GM18907 (cell line): ENCODE results near the gene DNAJC9.

Source experiments
- ATAC-seq: cut with Tn5 transposase; IDR thresholded peaks from one replicate; pipeline ENCODE4 v1.9.1; 2021; ENCODE audit warnings: mild to moderate bottlenecking, moderate library complexity; ENCODE audit not compliant: unreplicated experiment

Gene DNAJC9

DNA sequence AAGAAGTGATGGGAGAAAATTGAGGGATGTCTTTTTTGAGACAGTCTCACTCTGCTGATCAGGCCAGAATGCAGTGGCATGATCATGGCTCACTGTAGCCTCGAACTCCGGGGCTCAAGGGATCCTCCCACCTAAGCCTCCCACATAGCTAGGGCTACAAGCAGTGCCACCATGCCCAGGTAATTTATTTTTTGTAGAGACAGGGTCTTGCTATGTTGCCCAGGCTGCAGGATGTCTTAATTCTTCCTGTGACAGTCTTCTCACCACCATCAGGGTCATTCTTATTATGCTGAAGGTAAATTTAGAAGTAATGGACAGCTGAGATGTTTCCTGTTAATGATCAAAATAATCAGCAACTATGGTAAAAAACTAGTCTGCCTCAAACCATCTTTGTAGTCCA lies 7.1 kb downstream of the DNAJC9 start:
- no peak for ATAC-seq

DNA sequence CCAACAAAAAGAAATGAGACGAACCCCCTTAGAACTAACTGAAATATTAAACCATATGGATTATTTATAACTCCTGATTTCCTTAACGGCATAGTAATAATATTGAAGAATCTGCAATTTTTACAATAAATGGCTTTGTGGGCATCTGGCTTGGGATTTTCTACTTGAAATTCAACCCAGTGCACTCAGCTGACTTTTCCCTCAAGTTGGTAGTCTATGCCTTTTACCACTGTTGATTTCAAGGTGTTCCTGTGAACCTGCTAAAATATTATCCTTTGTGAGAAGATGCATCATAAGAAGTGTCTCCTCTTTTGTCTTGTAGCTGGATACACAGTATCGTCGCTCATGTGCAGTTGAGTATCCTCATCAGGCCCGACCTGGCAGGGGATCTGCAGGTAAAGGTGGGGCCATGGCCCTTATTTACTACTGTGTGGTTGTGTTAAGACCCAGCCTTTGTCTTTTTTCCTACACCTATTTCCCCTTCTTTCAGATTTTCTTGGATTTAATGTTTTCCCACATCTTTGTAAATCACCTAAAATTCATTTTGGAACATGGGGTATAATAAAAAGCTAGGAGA lies 8.0 kb downstream of the DNAJC9 start:
- ATAC-seq = no peak

GRCh38 chr10:73234695-73235094 lies 12.4 kb downstream of the DNAJC9 start:
- no peak for ATAC-seq

DNA sequence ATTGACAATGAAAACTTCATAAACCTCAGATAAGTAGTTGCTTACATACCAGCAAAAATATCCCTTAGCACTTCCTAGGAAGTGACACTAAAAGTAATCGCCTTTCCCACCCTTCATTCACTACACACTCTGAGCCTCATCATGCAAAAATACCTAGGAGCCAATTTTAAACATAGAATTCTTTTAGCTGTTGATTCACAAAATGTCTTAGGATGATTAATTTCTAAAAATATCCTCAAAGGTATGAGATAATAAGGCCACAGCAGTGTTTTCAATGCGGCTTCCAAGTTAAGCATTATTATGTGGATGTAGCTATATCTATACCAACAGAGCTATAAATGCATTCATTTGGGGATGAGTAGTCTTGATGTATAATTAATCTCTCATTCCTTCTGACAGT lies 13.2 kb downstream of the DNAJC9 start:
- ATAC-seq = no peak

DNA sequence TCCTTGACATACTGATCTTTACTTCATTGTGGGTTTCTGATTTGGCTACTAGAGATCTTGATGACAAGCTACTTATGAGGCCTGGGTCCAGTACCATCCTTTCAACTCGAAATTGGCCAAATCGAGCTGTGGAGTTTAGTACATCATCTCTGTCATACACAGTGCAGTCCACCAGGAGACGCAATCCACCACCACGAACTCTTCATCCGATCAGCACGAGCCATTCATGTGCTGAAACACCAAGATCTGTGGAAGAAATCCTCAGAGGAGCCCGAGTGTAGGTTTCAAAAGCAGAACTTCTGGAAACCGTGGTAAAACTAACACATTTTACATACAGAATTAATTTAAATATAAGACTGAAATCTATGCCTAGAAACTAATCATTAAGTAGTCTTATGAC lies 14.2 kb downstream of the DNAJC9 start:
- ATAC-seq = no peak

DNA sequence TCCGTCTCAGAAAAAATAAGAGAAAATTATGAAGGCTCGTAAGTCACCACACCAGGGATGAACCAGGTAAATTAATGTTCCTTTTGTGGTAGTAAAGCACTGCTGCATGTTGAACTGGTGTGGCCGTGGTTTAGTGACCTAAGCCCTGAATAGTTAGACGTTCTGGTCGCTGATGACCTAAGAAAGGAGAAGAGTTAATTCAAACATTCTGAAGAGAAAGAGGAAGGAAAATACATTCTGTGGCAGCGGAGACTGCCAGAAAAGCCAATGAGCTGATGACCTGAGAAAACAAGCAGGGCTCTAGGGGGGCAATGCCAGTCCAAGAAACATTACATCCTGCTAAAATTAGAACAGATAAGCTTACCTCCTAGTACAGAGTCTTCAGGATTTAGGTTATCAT lies 17.5 kb downstream of the DNAJC9 start:
- no peak for ATAC-seq

DNA sequence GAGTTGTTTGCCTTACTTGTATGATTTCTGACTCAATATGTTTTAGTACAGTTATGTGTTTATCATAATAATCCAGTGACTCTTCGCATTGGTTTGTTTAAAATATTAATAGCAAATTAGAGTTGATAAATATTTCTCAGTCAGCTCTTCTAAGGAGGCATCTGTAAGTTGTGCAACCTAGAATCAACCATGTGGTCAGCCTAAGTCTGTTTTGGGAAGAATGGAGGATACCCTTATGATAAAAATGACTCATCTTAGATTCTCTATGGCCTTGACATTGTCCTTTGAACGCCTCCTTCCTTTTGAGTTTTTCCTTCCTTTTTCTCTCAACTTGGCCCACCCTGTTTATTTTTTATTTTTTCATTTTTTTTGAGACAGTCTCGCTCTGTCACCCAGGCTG lies 18.8 kb downstream of the DNAJC9 start:
- no peak for ATAC-seq

DNA sequence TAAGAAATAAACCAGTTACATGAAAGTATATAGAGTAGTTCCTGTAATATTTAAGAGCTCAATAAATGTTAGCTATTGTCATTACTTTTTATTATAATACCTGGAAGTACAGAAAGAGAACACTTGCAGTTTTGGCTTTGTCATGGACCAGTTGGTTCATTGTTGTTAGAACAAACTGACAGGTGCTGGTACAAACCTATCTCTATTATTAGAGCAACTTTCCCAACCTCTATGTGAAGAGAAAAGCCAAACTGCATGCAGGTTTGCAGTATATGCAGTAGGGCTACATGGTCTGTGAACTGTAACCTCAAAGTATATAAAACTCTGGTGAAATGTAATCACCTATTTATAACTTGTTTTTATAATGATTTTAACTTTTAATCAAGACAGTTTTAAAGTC lies 20.4 kb downstream of the DNAJC9 start:
- no peak for ATAC-seq

DNA sequence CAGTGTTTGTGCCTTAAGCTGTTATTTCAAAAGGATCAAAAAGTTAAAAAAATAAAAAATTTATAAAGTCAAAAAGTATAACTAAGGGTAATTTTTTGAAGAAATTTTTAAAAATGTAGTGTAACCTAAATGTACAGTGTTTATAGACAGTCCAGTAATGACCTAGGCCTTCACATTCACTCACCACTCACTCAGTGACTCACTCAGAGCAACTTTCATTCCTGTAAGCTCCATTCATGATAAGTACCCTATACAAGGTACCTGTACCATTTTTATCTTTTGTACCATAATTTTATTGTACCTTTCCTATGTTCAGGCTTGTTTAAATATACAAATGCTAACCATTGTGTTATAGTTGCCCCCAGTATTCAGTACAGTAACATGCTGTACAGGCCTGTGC lies 21.5 kb downstream of the DNAJC9 start:
- ATAC-seq = no peak

- ATAC-seq = no peak
Observed at GRCh38 chr10:73220989-73221388, 26.1 kb downstream of the DNAJC9 start.

- no peak for ATAC-seq
Observed at GRCh38 chr10:73219384-73219783, 27.7 kb downstream of the DNAJC9 start.

DNA sequence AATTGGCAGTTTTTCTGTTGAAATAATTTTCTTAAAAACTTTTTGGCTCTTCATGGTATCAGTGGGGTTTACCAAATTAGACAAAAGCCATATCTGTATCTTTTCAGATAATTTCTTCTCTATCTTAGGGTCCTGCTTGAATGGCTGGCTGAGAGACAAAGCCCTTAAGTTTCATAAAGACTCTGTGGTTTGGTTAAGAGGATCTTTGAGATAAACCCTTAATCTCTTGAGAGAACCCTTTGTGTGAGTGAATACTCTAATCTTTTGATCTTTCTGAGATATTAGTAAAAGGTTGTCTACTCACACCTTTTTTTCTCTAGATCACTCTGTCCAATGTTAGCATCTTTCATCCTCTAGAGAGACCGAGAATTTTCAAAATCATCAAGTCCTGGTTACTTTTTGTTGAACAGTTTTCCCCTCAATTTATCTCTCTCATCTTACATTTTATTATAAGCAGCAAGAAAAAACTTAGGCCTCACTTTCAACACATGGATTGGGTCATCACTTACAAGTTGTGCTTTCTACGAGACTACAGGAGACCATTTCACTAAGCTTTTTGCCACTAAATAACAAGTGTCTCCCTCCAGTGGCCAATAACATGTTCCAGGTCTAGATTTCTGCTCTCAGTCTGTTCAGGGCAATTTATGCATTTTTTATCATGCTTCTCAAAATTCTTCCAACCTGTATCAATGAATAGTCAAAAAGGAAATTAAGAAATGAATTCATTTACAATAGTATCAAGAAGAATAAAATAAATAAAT lies 28.4 kb downstream of the DNAJC9 start:
- ATAC-seq = no peak

- ATAC-seq = no peak
Observed at GRCh38 chr10:73217628-73218027, 29.4 kb downstream of the DNAJC9 start.

GRCh38 chr10:73215749-73216148 lies 31.3 kb downstream of the DNAJC9 start:
- no peak for ATAC-seq

DNA sequence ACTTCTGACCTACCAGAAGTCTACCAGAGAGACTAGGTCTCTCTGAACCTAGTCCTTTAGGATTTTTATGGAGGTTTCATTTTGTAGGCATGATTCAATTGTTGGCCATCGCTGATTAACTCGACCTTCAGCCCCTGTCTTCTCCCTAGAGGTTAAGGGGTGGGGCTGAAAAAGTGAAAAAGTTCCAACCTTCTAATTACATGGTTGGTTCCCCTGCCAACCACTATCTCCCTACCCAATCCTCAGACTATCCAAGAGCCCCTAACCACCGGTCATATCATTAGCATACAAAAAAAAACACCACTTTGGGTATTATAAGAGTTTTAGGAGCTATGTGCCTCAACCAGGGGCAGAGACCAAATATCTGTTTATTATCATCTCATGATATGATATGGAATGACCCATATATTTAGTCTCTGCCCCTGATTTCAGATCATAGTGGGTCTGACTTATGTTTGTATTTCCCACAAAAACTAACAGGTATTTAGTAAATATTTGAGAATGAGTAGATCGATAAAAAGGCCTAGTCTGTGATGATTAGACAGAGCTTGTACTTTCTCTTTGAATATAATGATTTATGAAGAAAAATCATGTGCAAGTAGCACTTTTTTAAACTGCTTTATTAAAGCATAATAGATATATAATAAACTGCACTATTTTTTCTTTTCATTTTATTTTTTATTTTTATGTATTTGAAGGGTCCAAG lies 35.8 kb downstream of the DNAJC9 start:
- no peak for ATAC-seq

GRCh38 chr10:73210395-73211105 lies 36.5 kb downstream of the DNAJC9 start:
- ATAC-seq = no peak

- no peak for ATAC-seq
Observed at GRCh38 chr10:73209705-73210104, 37.4 kb downstream of the DNAJC9 start.

- ATAC-seq = no peak
Observed at GRCh38 chr10:73207883-73208282, 39.2 kb downstream of the DNAJC9 start.

- no peak for ATAC-seq
Observed at GRCh38 chr10:73206385-73206784, 40.7 kb downstream of the DNAJC9 start.

- no peak for ATAC-seq
Observed at GRCh38 chr10:73205890-73206289, 41.2 kb downstream of the DNAJC9 start.

- no peak for ATAC-seq
Observed at GRCh38 chr10:73205081-73205480, 42.0 kb downstream of the DNAJC9 start.
